Cardiac muscle cell (in vitro differentiated cells and primary cell): Measurements from ENCODE around the gene PXK. TPM values are rescaled to one million over a fixed set of nuclear protein-coding genes. Genes with fewer than 3 reads are reported as not detected.

Experiments used
- DNase-seq, 2 donors: peaks; one replicate each; pipeline versions ENCODE4 v3.0.0 to v3.0.0-alpha.2; 2010 to 2017; ENCODE audit warnings: low read depth in 1 of 2, low spot score in 1 of 2
- H3K27ac ChIP-seq: fragments of 200-600 bp; sonication (generic); 2 replicates; pipeline ENCODE4 v1.5.1; 2016
- H3K27me3 ChIP-seq: fragments of 200-600 bp; sonication (generic); 2 replicates; pipeline ENCODE4 v1.6.0; 2016; ENCODE audit warnings: control low read depth
- H3K36me3 ChIP-seq: fragments of 200-600 bp; sonication (generic); 2 replicates; pipeline ENCODE4 v1.5.1; 2016; ENCODE audit warnings: control low read depth
- H3K4me1 ChIP-seq: fragments of 200-600 bp; sonication (generic); 2 replicates; pipeline ENCODE4 v1.8.1; 2017; ENCODE audit warnings: low read depth, mild to moderate bottlenecking, mixed run types
- H3K4me3 ChIP-seq: fragments of 200-600 bp; sonication (generic); 2 replicates; pipeline ENCODE4 v1.5.1; 2016; ENCODE audit warnings: mild to moderate bottlenecking
- H3K9me3 ChIP-seq: fragments of 200-600 bp; sonication (generic); 2 replicates; pipeline ENCODE4 v1.5.1; 2017; ENCODE audit warnings: low read depth, mild to moderate bottlenecking, control low read depth
- CTCF ChIP-seq: IDR thresholded peaks from 2 replicates; pipeline ENCODE4 v1.5.1; 2012; ENCODE audit warnings: low read depth, mild to moderate bottlenecking, low read length
- polyA plus RNA-seq: library from polyadenylated mRNA; unstranded; fragments of >200 nt; fragmentation: Nextera tagmentation; extraction: Ambion mirVana; gene quantifications from 2 replicates; pipeline ENCODE4 v1.2.1, GENCODE V29; 2016
- total RNA-seq: library from RNA; depleted of rRNA; stranded (reverse); fragments of >200 nt; gene quantifications from 2 replicates; pipeline ENCODE4 v1.2.3, GENCODE V29; 2016

The PXK gene
- total and polyA plus RNA-seq, 2 experiments from 2014 or later, result 18.1 to 26.8 TPM

DNA sequence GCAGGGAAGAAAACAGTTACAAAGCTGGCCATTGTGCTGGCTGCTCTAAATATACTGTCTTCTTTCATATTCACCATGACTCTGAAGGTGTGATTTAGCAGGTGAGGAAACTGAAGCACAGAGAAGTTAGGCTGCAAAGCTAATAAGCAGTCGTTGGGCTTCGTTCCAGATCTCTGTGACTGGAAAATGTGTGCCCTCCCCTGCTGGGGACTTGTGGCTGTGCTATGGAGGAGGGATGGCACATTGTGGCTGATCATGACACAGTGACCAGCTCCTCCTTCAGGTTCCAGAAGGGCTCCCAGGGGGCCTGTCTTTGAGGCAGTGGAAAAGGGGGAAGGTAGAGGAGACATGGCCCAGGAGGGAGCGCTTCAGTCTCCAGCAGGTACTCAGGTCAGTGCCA is 19.2 kb downstream of the PXK start:
- H3K27ac ChIP-seq, result no peak overlapping the region
- H3K4me1 ChIP-seq, result peaks cover 10% of the 10 kb centered on the region
- no peak overlapping the region for H3K4me3 ChIP-seq
- no peak for DNase-seq
- no peaks in the 10 kb centered on the region for H3K36me3 ChIP-seq
- H3K9me3 ChIP-seq, result no peaks in the 10 kb centered on the region
- TF ChIP-seq CTCF, result no peak
- H3K27me3 ChIP-seq, result no peaks in the 10 kb centered on the region

DNA sequence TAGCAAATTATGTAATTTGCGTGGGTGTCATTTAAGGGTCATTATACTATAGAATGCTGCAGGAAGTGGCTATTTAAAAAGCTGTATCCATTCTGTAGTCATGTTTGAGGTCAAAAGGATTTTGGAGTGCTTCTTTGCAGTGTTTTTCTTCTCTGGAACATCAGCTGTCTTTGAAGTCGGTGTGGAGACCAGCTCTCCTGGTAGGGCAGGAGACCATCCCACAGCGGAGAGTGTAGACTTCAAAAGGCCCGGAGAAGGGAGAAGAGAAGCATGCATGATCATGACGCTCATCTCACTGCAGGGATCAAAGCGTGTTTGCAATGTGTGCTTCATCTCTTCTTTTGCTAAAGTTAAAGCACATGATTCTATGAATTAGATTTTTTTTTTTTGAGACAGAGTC is 19.9 kb downstream of the PXK start:
- Histone ChIP-seq H3K4me3 (no peak overlapping the region), H3K27me3 (no peaks in the 10 kb centered on the region), H3K27ac (no peak overlapping the region), H3K36me3 (no peaks in the 10 kb centered on the region), H3K4me1 (peaks cover 10% of the 10 kb centered on the region), H3K9me3 (no peaks in the 10 kb centered on the region)
- no peak for DNase-seq
- no peak for TF ChIP-seq CTCF

DNA sequence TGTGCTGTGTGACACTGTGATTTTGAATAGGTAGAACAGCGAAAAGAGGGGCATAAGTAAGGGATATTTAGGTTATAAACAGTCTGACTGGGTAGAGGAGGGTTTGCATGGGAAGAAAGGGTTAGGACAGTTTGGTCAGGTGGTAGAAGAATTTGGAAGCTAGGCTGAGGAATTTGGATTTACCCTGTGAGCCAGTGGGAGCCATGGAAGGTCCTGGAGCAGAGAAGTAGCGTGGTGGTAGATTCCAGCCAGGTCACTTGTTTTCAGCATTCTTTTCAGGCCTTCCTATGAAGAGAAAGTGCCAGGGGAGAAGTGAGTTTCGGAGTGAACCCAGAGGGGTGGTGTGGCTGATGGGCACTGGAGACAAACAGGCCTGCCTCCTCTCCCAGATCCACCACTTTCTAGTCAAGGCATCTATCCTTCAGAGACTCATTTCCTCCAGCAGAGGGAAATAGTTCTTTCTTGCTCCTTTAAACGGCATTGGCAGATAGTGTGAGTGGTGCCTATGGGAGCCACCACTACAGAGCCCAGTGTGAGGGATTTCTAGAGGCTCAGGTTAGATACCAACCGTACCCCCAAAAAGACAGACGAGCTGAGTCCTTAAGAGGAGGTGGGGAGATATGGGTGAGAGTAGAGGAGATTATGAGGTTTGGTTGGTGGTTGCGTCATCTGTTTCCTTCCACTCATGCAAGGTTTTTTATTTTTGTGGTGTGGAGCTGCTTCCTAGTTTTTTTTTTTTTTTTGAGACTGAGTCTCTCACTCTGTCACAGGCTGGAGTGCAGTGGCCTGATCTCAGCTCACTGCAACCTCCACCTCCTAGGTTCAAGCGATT is 21.2 kb downstream of the PXK start:
- H3K27me3 ChIP-seq, result no peaks in the 10 kb centered on the region
- TF ChIP-seq CTCF, result peak; percentile 31
- H3K36me3 ChIP-seq, result no peaks in the 10 kb centered on the region
- H3K4me1 ChIP-seq, result peaks cover 10% of the 10 kb centered on the region
- H3K27ac ChIP-seq, result no peak overlapping the region
- H3K4me3 ChIP-seq, result no peak overlapping the region
- no peaks in the 10 kb centered on the region for H3K9me3 ChIP-seq
- peak in 1 of 2 donors; percentile 68 for DNase-seq

GRCh38 chr3:58355179-58355578 is 22.5 kb downstream of the PXK start:
- Histone ChIP-seq H3K4me3 (no peak overlapping the region), H3K27ac (no peak overlapping the region), H3K4me1 (peaks cover 8% of the 10 kb centered on the region), H3K9me3 (no peaks in the 10 kb centered on the region), H3K27me3 (no peaks in the 10 kb centered on the region), H3K36me3 (no peaks in the 10 kb centered on the region)
- no peak for TF ChIP-seq CTCF
- DNase-seq, result no peak

DNA sequence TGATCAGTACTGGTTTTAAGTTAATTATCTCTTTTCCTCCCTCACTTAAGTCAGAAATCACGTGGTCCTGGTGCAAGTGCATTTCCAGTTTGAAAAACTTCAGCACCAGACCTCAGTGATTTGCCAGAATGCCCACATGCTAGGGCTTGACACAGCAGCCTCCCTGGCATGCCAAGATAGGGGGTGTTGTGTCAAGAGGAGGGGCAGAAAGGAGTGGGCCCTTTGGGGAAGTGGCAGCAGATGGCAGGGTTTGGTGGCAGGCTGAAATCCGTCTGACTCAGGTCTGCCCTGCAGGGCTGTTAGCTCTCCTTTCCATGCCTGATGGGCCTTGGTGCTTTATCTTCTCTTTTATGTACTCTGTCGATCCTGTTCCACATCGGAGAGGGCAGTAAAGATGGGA is 23.4 kb downstream of the PXK start:
- H3K36me3 ChIP-seq, result no peaks in the 10 kb centered on the region
- DNase-seq, result no peak
- H3K9me3 ChIP-seq, result no peaks in the 10 kb centered on the region
- H3K4me1 ChIP-seq, result peaks cover 3% of the 10 kb centered on the region
- no peak overlapping the region for H3K27ac ChIP-seq
- no peak overlapping the region for H3K4me3 ChIP-seq
- TF ChIP-seq CTCF, result no peak
- no peaks in the 10 kb centered on the region for H3K27me3 ChIP-seq
